Measurements from ENCODE around the gene SLC22A23.

The SLC22A23 gene

GRCh38 chr6:3316818-3317217 is 140.0 kb downstream of the SLC22A23 start:
- no peak for DNase-seq (ENCODE audit: low read depth)

- no peak for DNase-seq (ENCODE audit: low read depth)
Observed at GRCh38 chr6:3316331-3316730, 140.5 kb downstream of the SLC22A23 start.

- DNase-seq (ENCODE audit: low read depth) = no peak
Observed at GRCh38 chr6:3315841-3316240, 141.0 kb downstream of the SLC22A23 start.

GRCh38 chr6:3314621-3315467 is 142.0 kb downstream of the SLC22A23 start:
- no peak for DNase-seq (ENCODE audit: low read depth)

GRCh38 chr6:3314176-3314575 is 142.7 kb downstream of the SLC22A23 start:
- no peak for DNase-seq (ENCODE audit: low read depth)

GRCh38 chr6:3312604-3313231 is 144.1 kb downstream of the SLC22A23 start:
- no peak for DNase-seq (ENCODE audit: low read depth)

GRCh38 chr6:3311826-3312225 is 145.0 kb downstream of the SLC22A23 start:
- DNase-seq (ENCODE audit: low read depth) = no peak

GRCh38 chr6:3310703-3311102 is 146.1 kb downstream of the SLC22A23 start:
- DNase-seq (ENCODE audit: low read depth) = no peak

GRCh38 chr6:3310051-3310448 is 146.8 kb downstream of the SLC22A23 start:
- DNase-seq (ENCODE audit: low read depth) = no peak

- no peak for DNase-seq (ENCODE audit: low read depth)
Observed at GRCh38 chr6:3309391-3310050, 147.3 kb downstream of the SLC22A23 start.

- DNase-seq (ENCODE audit: low read depth) = no peak
Observed at GRCh38 chr6:3308106-3308505, 148.7 kb downstream of the SLC22A23 start.

- no peak for DNase-seq (ENCODE audit: low read depth)
Observed at GRCh38 chr6:3307436-3307835, 149.4 kb downstream of the SLC22A23 start.

GRCh38 chr6:3306848-3307247 is 150.0 kb downstream of the SLC22A23 start:
- DNase-seq (ENCODE audit: low read depth) = no peak

- DNase-seq (ENCODE audit: low read depth) = no peak
Observed at GRCh38 chr6:3305831-3306230, 151.0 kb downstream of the SLC22A23 start.

GRCh38 chr6:3305216-3305565 is 151.7 kb downstream of the SLC22A23 start:
- DNase-seq (ENCODE audit: low read depth) = no peak

- no peak for DNase-seq (ENCODE audit: low read depth)
Observed at GRCh38 chr6:3304500-3305215, 152.2 kb downstream of the SLC22A23 start.

GRCh38 chr6:3303795-3304411 is 152.9 kb downstream of the SLC22A23 start:
- DNase-seq (ENCODE audit: low read depth) = no peak

GRCh38 chr6:3301506-3301905 is 155.3 kb downstream of the SLC22A23 start:
- DNase-seq (ENCODE audit: low read depth) = no peak

- DNase-seq (ENCODE audit: low read depth) = no peak
Observed at GRCh38 chr6:3299221-3299620, 157.6 kb downstream of the SLC22A23 start.

GRCh38 chr6:3297909-3298308 is 158.9 kb downstream of the SLC22A23 start:
- DNase-seq (ENCODE audit: low read depth) = no peak

GRCh38 chr6:3297006-3297405 is 159.8 kb downstream of the SLC22A23 start:
- no peak for DNase-seq (ENCODE audit: low read depth)

- no peak for DNase-seq (ENCODE audit: low read depth)
Observed at GRCh38 chr6:3296537-3296936, 160.3 kb downstream of the SLC22A23 start.
